HG03045 (cell line): ENCODE measurements around the gene BCAM.
"Not testable (repeated sequence)": the region's sequence is repeated elsewhere in the genome, so short reads cannot be mapped to it uniquely, and the experiment has no call there.

Experiments
- ATAC-seq: cut with Tn5 transposase; IDR thresholded peaks from one replicate; pipeline ENCODE4 v1.9.1; 2021; ENCODE audit warnings: mild to moderate bottlenecking, moderate library complexity; ENCODE audit not compliant: unreplicated experiment

The BCAM gene, protein sequence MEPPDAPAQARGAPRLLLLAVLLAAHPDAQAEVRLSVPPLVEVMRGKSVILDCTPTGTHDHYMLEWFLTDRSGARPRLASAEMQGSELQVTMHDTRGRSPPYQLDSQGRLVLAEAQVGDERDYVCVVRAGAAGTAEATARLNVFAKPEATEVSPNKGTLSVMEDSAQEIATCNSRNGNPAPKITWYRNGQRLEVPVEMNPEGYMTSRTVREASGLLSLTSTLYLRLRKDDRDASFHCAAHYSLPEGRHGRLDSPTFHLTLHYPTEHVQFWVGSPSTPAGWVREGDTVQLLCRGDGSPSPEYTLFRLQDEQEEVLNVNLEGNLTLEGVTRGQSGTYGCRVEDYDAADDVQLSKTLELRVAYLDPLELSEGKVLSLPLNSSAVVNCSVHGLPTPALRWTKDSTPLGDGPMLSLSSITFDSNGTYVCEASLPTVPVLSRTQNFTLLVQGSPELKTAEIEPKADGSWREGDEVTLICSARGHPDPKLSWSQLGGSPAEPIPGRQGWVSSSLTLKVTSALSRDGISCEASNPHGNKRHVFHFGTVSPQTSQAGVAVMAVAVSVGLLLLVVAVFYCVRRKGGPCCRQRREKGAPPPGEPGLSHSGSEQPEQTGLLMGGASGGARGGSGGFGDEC

GRCh38 chr19:44808463-44809371, at the start of gene BCAM:
Gene BCAM (plus strand): TSS chr19:44809103. CDS start chr19:44809125, 22 bp downstream.
- no peak for ATAC-seq

GRCh38 chr19:44762038-44762437, 46.9 kb upstream of the BCAM start:
- no peak for ATAC-seq

DNA sequence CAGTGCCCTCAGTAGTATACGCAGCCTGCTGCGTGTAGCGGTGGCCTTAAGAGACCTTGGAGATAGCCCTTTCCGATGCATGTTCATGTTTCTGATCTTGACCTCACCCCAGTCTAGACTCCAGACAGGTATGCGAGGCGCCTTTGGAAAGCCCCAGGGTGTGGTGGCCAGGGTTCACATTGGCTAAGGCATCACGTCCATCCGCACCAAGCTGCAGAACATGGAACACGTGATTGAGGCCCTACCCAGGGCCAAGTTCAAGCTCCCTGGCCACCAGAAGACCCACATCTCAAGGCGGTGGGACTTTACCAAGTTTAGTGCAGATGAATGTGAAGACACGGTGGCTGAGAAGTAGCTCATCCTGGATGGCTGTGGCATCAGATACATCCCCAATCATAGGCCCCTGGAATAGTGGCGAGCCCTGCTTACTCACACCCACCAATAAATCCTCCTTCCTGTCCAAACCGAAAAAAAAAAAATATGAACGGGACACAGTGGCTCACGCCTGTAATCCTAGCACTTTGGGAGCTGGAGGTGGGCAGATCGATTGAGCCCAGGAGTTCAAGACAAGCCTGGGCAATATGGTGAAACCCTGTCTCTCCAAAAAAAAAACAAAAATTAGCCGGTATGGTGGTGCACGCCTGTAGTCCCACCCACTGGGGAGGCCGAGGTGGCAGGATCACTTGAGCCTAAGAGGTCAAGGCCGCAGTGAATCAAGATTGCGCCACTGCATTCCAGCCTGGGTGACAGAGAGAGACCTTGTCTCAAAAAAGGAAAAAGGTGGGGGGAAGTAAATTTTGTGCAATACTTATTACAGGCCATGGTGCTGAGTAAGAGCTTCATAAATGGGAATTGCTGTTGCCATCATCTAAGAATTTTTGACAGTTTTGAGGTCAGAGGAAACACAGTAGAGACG, 43.6 kb upstream of the BCAM start:
- ATAC-seq: no peak

GRCh38 chr19:44765949-44766335, 43.0 kb upstream of the BCAM start:
- no peak for ATAC-seq

GRCh38 chr19:44767295-44768180, 41.4 kb upstream of the BCAM start:
- ATAC-seq: no peak

GRCh38 chr19:44770550-44771257, 38.2 kb upstream of the BCAM start:
- peak; percentile 90 for ATAC-seq

- ATAC-seq: not testable (repeated sequence)
These were observed 36.8 kb upstream of the BCAM start for GRCh38 chr19:44772144-44772543.

DNA sequence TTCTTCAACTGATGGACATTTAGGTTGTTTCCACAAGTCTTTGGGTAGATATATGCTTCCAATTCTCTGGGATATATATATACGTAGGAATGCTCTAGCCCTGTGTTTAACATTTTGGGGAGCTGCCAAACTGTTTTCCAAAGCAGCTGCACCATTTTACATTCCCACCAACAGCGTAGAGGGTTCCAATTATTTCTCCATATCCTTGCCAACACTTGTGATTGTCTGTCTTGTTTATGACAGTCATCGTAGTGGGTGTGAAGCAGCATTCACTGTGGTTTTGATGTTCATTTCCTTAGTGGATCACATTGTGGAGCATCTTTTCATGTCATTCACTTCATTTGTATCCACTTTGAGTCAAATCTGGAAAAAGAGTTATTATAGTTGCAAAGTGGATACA, 35.9 kb upstream of the BCAM start:
- no peak for ATAC-seq

DNA sequence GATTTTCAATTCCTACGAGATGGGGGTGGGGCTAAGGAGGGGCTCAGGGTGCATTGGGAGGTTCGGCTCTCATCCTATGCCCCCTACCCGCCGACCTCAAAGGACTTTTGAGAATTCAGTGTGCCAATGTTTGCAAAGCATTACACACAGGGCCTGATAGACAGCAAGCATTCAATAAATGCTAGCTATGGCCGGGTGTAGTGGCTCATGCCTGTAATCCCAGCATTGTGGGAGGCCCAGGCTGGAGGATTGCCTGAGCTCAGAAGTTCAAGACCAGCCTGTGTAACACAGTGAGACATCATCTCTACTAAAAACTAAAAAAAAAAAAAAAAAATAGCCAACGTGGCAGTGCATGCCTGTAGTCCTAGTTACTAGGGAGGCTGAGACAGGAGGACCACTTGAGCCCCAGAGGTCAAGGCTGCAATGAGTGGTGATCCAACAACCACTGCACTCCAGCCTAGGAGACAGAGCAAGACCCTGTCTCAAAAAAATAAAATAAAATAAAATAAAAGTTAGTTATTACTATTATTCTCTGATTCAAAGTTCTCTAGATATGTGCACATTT, 33.1 kb upstream of the BCAM start:
- ATAC-seq: no peak

GRCh38 chr19:44776402-44777096, 32.4 kb upstream of the BCAM start:
- no peak for ATAC-seq

GRCh38 chr19:44777715-44778347, 31.1 kb upstream of the BCAM start, which contains the start of gene CBLC:
Gene CBLC (plus strand): TSS chr19:44777890. CDS start chr19:44777932, 42 bp downstream.
- ATAC-seq: no peak

DNA sequence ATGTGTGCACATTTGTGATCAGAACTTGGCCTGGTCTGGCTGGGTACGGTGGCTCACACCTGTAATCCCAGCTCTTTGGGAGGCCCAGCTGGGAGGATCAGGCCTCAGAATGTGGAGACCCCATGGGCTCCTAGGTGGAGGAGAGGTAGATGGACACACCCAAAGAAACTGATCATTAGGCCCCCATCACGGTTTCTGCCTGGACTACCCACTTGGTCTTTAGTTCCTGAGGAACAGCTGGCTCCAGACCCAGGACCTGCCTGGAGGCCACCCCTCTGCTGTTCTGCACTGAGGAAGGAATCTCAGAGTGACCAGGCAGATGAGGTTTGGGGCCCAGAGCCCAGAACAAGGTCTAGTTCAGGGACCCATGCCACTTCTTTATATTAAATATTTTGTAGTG, 29.8 kb upstream of the BCAM start:
- ATAC-seq: no peak

DNA sequence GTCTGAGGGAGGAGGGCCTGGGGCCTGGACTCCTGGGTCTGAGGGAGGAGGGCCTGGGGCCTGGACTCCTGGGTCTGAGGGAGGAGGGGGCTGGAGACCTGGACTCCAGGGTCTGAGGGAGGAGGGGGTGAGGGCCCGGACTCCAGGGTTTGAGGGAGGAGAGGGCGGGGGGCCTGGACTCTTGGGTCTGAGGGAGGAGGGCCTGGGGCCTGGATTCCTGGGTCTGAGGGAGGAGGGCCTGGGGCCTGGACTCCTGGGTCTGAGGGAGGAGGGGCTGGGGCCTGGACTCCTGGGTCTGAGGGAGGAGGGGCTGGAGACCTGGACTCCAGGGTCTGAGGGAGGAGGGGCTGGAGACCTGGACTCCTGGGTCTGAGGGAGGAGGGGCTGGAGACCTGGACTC, 27.2 kb upstream of the BCAM start:
- ATAC-seq: not testable (repeated sequence)

GRCh38 chr19:44782729-44783128, 26.2 kb upstream of the BCAM start:
- no peak for ATAC-seq

DNA sequence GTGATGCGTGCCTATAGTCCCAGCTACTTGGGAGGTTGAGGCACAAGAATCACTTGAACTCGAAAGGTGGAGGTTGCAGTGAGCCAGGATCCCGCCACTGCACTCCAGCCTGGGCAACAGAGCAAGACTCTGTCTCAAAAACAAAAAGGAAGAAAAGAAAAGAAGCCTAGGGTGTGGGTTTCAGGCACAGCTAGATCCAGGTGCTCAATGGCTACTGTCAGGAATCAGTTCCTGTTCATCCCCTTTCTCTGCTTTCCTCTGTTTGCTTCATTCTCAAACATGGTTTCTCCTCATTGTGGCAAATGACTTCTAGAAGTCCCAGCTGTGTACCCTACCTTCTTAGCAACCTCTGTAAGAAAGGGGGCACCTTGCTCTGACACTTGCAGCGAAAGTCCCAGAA, 25.4 kb upstream of the BCAM start:
- ATAC-seq: no peak

DNA sequence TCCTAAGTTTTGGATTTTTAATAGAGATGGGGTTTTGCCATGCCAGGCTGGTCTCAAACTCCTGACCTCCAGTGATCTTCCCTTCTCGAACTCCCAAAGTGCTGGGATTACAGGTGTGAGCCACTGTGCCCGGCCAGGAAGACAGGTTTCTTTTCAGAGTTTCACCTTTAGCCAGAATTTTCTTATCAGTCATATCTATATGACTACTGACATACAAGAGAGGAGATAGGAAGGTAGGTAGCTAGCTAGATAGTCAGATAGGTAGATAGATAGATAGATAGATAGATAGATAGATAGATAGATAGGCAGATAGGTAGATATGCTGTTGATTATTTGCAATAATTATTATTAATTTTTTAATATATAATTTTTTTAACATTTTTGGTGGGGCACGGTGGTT, 23.6 kb upstream of the BCAM start:
- no peak for ATAC-seq

DNA sequence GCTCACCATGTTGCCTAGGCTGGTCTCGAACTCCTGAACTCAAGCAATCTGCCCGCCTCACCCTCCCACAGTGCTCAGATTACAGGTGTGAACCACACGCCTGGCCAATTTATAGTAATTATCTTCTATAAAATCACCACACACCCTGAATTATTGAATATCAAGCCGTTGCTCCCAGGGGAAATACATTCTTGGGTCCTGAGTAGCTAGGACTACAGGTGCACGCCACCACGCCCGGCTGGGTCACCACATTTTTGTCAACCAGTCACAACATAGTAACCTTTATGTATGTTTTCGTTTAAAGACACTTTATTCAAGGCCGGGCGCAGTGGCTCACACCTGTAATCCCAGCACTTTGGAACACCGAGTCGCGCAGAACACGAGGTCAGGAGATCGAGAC, 22.9 kb upstream of the BCAM start:
- no peak for ATAC-seq
